Fibroblast of skin of abdomen (primary cell): Measurements from ENCODE around the gene LRRC74A. TPM values are rescaled to one million over a fixed set of nuclear protein-coding genes. Genes with fewer than 3 reads are reported as not detected.

ENCODE experiments used
- DNase-seq: peaks from one replicate; pipeline ENCODE4 v3.0.0-alpha.2; 2013
- polyA plus RNA-seq, 2 experiments: library from polyadenylated mRNA; unstranded; fragments of 120-200 nt; gene quantifications; one replicate each; pipeline ENCODE4 v1.2.1, GENCODE V29; 2013; ENCODE audit not compliant: insufficient read length in 2 of 2

The LRRC74A gene
- not detected for polyA plus RNA-seq (2013, experiment 1 of 2; ENCODE audit: insufficient read length)
- not detected for polyA plus RNA-seq (2013, experiment 2 of 2; ENCODE audit: insufficient read length)

DNA sequence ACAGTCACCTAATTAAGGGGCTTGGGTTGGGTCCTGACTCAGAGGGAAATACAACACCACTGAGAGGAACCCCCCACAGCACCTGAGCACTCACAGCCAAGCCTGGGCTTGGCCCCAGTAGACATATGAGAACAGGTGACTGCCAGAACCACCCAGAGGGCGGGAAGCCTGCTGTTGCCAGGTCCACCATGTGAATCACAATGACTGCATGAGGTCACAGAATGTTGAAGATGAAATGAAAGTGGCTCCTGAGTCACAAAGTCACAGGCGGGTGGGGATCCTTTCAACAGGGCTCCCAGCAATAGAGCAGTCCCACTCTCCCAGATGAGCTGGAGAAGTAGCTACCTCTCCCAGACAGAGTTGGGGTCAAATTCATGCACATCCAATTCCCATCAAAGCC, at the start of gene LRRC74A:
Gene LRRC74A (plus strand): TSS at position 287 of the 400 bp plus-strand sequence. CDS start 290 bp downstream, outside the sequence.
- DNase-seq: no peak

DNA sequence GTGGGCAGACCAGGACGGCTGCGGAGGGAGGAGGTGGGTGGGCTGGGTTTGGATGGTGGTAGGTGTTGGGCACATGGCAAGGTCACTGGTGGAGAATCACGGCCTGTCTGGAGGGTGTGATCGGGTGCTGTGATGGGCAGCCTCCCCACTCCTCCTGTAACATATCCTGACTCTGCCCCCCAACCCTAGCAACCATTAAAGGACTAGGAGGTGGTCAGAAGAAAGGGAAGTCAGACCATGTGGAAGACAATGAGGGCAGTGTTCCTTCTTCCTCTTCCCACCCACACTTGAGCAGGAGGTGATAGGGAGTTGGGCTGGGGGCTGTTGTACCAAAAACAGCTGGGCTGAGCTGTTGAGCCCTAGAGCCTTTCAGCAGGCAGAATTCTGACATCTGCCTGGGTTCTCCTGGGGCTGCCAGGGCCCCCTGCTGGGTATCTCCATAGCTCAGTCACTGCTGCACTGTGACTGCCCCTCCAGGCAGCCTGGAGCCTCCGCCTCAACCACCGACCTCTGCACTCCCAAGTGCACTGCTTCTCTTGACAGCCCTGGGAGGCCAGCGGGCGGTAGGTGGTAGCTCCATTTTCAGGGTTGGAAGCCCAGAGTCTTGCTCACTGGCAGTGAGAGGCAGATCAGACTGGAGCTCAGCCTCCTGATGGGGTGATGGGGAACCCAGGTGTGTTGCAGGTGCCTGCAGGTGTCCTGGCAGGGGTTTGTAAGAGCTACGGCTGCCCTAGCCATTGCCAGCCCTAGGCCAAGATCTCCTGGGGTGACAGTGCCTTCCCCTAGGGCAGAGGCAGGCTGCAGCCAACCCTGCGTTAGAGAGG, 49.6 kb upstream of the LRRC74A start:
- no peak for DNase-seq

DNA sequence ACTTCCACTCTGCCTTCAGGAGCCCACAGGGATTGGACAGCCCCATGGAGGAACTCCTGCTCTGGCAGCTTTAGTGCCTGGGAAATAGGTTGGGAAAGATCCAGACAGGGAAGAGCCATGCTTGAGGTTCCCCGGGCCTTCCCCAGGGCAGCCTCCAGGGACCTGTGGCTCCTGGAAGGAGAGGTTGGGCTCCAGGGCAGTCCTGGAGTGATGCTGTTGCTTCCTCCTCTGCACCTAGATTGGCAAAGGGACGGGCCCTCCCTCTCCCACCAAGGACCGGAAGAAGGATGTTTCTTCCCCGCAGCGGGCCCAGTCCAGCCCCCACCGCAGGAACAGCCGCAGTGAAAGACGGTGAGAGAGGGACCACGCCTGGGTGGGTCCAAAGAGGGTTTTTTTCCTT, 48.5 kb upstream of the LRRC74A start:
- no peak for DNase-seq

DNA sequence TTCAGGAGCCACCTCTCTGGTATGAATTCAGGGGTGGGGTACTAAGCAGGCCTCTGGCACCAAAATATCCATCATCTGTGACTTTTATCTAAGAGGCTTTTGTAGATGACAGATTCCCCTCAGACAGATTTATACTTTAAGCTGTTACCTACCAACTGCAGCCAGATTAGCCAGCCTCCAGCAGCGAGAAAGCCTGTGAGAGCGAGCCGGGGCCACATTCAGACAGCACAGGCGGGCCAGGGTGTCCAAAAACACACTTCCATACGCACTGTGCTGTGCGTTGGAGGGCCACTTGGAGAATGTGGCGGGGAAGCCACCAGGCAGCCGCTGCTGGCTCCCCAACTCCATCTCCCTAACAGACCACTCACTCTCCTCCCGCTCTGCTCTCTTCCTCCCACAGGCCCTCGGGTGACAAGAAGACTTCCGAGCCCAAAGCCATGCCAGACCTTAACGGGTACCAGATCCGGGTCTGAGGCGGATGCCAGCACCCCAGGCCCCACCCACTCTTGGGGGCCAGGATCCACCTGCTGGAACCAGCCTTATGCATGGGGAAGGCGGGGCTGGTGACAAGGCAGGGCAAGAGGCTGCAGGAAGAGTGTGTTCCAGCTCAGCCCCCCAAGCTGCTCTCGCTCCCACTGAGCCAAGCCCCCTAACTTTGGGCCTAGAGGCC, 47.5 kb upstream of the LRRC74A start:
- no peak for DNase-seq

DNA sequence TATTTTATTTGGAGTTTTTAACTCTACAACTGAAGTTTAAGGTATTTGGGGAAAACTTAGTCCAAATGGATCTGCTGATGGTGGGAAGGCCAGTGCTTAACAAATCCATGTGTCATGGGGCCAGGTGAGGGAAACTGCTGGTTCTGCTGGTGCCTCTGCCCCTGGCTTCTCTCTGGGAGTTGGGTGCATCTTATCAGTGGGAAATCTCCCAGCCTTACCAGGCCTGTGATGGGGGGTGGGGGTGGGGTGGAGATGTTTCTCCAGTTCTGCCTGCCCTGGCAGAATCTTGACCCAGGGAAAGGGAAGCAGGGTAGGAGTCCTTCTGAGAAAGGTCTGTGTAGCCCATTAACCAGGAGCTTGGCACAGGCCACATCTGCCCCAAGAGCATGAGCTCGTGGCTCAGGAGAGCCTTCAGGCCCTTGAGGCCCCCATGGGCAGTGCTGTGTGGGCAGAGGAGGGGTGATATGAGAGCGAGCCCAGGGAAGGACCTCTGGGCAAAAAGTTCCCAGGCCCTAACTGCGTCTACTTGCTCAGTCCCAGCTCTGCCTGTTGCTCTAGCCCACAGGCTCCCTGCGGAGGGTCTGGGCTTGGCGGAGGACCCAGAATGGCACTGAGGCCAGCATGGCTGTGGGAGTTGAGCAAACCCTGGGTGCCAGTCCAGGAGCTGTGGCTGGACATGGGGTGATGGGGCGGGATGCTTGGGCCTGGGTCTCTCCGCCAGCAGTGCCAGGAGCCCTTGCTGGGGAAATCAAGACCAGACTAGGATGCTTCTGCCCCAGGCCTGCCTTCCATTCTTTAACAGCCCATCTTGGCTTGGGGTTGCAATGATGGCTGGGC, 46.8 kb upstream of the LRRC74A start:
- DNase-seq: no peak

DNA sequence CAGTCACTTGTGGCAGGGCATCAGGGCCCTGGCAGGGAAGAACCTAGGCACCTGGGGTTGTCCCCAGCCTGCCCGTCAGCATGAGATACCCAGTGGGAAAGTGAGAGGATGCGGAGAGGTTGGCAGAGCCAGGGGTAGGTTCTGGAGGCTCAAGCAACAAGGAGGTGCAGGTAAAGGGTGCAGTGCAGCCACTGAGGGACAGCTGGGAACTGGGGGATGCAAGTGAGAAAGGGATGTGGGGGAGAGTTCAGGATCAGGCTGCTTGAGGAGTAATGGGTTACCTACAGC, 46.2 kb upstream of the LRRC74A start:
- no peak for DNase-seq

DNA sequence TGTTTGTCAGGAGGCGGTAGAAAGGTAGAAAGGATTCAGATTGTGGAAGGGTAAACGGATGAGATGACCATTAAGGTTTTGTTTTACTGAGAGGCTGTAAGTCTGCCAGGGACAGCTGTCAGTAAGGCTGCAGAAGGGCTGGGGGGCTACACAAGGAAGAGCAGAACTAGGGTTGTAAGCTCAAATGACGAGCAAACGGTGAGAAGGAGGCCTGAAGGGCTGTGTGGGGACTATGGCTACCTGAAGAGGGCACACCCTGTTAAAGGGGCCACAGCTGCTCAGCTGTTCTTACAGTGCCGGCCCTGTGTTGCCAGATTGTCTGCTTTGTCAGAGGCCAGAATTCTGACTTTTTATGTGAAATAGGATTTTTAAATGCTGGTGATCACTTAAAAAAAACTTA, 45.8 kb upstream of the LRRC74A start:
- DNase-seq: no peak

DNA sequence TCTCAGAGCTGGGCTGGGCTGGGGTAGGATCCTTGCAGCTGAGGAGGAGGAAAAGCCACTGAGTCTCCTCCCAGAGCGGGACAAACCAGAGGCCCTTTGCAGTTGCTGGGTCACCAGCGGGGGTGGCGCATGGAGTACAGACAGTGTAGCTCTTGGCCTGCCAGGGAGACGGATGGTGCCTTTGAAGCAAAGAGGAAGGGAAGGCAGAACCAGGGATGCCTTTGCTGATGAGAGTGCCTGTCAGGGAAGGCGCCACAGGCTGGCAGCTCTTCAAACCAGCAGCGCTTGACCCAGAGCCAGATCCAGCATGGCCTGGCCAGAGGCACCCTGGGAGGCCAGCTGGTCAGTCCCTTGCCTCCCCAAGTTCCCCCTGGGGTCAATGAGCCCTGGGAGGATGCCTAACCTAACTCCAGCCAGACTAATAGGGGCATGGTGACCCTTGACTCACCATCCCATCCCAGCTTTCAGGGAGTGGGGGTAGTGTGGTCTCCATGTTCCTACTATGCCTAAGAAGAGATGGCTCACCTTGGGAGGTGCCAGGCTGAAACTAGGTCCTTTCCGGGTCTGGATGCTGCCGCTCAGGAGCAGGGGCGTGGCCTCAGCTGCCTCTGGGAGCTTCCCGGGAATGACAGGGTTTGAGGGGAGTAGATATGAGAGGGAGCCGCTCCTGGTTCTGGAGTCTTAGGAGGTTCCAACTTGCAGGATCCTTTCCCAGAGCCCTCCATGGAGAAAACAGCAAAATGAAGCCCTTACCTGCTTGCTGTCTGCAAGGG, 45.1 kb upstream of the LRRC74A start:
- DNase-seq: no peak

DNA sequence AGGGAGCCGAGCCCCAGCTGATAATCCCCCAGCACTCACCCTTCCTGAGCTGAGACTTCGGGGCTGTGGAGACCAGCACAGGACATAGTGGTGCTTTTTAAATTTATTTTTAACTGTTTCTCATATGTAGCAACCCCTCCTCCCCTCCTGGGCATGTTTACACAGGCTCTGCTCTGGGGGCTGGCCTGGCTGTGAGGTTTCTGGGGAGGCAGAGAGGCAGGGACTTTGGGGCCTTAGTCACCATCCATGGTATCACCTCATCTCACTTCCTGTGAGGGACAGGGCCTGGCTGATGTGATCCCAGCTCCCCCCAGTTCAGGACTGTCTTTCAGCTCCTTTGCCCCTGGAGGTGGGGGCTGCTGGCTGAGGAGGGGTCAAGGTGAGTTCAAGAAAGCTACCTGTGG, 44.6 kb upstream of the LRRC74A start:
- DNase-seq: no peak

DNA sequence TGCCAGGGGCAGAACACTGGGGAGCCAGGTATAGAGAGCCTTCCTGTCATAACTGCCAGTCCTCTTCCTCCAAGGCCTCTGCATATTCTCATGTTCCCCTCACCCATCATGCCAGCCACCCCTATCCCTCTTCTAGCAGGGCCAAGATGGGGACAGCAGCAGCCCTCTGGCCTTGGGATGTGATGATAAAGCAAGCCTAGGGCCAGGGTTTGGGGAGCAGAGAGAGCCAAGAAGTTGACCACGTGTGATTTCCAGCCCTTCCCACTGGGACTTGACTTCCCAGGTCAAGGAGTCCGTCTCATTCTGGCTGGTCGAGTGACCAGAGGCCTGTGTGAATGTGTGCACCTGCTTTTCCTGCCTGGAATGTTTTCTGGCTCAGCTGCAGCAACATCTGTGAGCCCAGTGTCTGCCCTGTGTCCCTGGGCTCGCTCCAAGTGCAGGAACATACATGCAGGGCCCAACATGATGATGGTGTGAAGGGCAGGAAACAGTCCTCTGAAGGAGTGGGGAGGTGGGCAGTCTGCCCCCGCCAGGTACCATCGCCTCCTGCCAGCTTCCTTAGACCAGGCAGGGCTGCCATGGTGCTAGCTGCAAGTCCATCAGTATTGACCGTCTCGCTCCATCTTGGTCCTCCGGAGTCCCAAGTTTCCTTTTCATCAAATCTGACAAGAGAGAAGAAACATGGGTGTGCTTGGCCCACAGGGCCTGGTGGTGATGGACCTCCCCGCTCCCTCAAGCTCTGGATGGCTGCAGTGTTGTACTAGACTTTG, 43.9 kb upstream of the LRRC74A start:
- no peak for DNase-seq

DNA sequence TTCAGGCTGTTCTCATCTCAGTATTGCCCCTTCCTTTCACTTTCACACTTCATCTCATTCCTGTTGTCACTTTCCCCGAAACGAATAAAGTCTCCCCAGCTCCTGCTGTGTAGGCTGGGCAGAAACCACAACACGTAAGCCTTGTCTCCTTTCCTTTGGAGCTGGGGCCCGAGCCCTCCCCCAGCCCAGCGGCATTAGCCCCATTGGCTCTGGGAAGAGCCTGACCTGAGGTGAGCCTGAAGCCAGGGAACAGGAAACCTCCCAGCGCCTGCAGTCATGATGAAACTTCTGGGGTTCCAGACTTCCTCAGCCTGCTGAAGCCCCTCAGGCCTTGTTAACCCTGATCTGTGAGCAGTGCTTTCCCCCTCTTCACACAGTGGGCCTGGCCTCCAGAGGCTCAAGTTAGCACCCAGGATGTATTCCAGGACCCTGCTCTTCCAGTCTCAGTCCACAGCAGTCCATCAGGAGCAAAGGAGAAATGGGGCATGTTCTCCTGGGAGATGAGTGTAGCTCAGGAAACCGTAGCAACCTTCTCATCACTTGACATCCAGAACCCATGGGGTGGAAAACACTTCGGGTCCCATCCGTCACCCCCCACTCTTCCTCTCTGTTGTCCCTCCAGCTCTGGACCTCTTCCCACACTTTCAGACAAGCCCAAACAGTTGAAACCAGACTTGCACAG, 43.2 kb upstream of the LRRC74A start:
- no peak for DNase-seq

DNA sequence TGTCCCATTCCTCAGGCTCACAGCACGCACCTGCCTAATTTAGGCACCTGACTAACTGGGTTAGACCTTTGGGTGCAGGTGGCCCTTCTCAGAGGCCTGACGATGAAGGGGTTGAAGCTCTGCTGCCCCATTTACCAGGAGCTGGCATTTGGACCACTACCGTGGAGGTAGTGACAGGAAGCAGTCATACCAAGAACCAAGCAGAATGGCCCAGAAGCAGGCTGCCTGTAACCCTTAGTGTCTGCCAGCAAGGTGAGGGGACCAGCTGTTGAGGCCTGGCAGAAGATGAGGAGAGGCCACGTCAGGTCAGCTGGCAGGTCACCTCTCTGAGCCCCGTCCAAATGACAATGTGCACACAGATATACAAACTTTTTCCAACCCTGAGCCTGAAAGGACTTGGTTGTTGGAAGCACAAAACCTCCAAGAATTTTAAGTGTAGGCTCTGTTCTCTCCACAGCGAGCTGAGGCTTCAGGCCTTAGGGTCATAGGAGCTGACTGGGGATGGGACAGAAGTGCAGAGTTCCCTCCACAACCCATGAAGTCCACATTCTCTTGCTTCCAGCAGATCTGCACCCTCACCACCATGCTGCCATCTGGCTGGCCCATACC, 41.8 kb upstream of the LRRC74A start:
- no peak for DNase-seq

DNA sequence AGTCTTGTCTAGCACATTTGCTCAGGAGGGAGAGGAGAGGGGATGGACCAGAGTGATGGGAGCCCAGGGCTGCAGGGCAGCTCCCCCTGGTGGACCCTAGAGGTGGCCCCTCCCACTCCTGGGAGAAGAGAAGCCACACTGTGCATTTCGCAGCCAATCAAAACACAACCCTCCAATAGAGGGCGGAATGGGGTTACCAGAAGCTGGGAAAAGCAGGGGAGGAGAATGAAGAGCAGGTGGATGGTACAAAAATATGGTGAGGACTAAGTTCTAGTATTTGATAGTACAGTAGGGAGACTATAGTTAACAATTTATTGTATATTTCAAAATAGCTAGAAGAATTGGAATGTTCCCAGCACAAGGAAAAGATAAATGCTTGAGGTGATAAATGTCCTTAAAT, 41.3 kb upstream of the LRRC74A start:
- DNase-seq: peak; percentile 74

DNA sequence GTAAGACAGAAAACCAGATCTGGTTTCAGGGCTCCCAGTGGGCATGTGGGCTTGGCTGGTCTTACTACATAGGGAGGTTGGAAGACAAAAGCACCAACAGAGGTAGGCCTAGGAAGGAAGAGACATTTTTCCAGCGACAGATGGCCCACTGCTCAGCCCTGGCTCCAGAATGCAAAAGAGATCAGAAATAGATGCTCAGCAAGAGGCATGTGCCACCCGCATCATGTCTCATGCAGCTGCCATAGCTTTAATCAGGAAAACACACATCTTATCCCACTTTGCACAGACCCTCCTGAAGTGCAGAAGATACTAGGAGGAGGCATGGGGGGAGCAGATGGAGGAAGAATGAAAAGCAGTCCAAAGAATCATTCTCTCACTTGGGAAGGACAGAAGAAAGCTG, 39.6 kb upstream of the LRRC74A start:
- DNase-seq: no peak

DNA sequence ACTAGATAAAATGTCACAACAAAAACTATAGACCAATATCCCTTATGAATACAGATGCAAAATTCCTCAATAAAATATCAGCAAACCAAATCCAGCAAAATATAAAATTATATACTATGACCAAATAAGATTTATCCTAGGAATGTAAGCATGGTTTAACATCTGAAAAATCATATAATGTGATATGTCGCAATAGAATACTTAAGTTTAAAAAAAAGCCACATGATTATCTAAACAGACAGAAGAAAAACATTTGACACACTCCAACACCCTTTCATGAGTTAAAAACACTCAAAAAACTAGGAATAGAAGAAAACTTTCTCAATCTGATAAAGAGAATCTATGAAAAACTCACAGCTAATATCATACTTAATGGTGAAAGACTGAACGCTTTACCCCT, 33.8 kb upstream of the LRRC74A start:
- DNase-seq: no peak

DNA sequence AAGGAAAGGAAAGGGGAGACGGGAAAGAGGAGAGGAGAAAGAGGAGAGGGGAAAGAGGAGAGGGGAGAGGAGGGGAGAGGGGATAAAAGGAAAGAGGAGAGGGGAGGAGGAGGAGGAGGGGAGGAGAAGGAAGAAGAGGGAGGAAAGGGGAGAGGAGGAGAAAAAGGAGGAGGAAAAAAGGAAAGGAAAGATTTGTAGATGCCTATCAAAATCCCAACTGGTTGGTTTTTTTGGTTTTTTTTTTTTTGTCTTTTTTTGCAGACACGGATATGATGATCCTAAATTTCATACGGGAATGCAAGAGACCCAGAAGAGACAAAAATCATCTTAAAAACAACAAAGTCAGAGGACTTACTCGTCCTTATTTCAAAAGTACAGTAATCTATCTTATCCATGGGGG, 32.9 kb upstream of the LRRC74A start:
- DNase-seq: no peak

DNA sequence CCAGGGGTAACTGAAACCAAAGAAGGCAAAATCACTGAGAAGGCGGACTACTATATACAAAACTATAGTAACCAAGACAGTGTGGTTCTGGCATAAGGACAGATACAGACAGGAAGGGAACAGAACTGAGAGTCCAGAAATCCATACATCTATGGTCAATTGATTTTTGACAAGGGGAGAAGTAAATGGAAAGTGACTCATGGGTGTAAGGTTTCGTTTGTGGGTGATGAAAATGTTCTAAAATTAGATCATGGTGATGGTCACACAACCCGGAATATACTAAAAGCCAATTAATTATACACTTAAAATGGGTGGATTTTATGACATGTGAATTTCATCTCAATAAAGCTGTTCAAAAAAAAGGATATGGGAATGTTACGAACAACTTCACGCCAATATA, 32.3 kb upstream of the LRRC74A start:
- DNase-seq: no peak

DNA sequence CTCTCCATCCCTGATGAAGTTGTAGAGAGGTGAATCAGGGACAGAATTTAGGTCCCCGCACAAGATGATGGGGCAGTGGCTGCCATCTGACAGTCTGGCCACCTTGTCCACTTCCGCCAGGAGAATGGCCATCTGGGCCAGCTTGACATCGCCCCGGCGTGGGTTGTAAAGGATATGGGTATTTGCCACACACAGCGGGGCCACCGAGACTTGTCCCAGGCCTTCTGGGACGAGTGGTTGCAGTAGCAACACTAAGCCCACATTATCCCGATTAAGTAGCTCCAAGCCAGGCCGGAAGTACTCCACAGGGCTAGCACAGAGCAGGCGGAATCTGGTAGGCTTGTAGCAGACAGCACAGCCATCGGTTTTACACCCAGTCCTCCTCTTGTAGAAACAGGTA, 19.8 kb upstream of the LRRC74A start:
- DNase-seq: no peak

DNA sequence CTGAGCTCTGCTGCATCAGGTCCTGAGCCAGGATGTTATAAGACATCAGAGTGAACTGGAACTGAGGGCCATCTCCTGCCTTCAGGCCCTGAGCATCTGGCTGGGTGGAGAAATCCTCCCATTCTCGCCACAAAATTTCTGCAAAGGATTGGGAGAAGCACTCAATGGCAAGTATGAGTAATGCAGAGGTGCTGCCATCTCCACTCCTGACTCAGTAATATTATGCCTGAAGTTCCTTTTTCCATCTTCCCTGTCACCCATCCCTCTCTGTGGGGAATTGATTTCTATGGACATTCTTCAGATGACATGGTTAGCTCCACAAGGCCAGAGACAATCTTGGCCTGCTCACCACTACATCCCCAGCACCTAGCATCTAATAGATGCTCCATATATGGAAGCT, 18.2 kb upstream of the LRRC74A start:
- DNase-seq: no peak

DNA sequence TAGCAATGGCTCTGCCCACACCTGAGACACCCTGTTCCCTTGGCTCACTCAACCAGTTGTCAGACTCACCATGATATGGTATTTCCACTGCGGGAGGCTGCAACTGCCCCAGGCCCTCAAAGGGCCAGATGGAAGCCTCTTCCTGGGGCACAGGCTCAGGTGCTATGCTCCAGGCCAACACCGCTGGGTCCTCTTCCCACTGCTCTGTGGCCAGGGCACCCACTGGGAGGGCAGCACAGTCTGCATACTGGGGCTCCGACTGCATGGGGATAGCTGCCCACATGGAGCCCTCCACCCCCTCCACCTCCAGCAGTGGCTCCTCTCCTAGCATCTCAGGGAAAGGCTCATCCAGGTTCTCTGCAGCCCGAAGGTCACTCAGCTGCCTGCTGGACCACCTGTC, 17.2 kb upstream of the LRRC74A start:
- no peak for DNase-seq

DNA sequence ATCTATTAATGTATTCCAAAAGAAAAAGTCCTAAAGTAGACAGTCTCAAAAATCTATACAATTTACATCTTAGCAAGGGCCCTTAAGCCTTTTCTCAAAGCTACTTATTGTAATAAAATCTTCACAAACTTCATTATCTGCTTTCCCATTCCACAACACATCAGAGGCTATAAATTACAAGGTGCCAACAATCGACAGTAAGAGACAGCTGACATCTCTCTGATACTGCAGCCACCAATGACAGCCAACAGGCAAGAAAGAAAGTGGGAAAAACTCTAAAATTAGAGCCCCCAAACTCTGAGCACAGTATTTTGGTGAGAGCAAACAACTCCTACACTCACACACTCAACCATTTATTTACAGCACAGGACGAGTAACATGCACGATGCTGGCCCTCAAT, 15.7 kb upstream of the LRRC74A start:
- DNase-seq: no peak
